Bronchial epithelial cell (primary cell): ENCODE results near the gene ADAM19. TPM values are rescaled to one million over a fixed set of nuclear protein-coding genes. Genes with fewer than 3 reads are reported as not detected.

Experiments
- DNase-seq: peaks from one replicate; pipeline ENCODE4 v3.0.0-alpha.2; 2010; ENCODE audit warnings: low read depth
- FAIRE-seq: peaks from 2 replicates; lab custom pipeline; 2011; peaks lifted over from hg19 to GRCh38; lab: Jason Lieb, UNC
- H3K27me3 ChIP-seq: 2 replicates; pipeline ENCODE4 v1.5.1; 2011; ENCODE audit warnings: low read length; ENCODE audit not compliant: control insufficient read depth, insufficient read depth
- H3K36me3 ChIP-seq: 2 replicates; pipeline ENCODE4 v1.5.1; 2011; ENCODE audit warnings: low read length; ENCODE audit not compliant: control insufficient read depth, insufficient read depth
- H3K4me3 ChIP-seq: 2 replicates; pipeline ENCODE4 v1.5.1; 2011; ENCODE audit warnings: mild to moderate bottlenecking, low read depth, low read length, control low read depth
- total RNA-seq: library from RNA; depleted of rRNA; stranded (reverse); fragments of >200 nt; gene quantifications from 2 replicates; pipeline ENCODE4 v1.2.1, GENCODE V29; 2014
- TF ChIP-seq, protein P1 (sequence below): IDR thresholded peaks from 2 replicates; pipeline ENCODE4 v1.5.1; 2011; ENCODE audit warnings: mild to moderate bottlenecking, moderate library complexity, low read length, control low read depth, inconsistent platforms; ENCODE audit not compliant: insufficient read depth, severe bottlenecking

Gene ADAM19
- total RNA-seq, 1 donor from 2014 or later, result 0.79 TPM

DNA sequence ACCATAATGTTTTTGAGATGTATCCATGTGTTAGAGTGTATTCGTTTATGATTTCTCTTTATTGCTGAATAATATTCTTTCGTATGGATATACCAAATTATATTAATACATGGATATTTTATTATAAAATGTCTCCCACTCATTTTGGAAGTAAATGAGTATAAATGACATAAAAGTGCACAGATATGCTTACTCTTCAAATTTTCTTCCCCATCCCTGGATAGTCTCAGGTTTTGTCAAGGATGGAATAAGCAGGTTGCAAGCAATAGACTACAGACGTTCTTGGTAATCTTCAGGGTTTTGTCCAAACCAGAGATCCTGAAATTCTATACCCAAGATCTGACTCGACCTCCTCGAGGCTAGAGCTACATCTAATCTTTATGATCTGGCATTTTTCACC is 64.9 kb downstream of the ADAM19 start:
- Histone ChIP-seq H3K27me3 (no peaks in the 10 kb centered on the region), H3K36me3 (no peaks in the 10 kb centered on the region), H3K4me3 (no peak overlapping the region)
- FAIRE-seq (no peak), DNase-seq (no peak)
- TF ChIP-seq, protein P1, sequence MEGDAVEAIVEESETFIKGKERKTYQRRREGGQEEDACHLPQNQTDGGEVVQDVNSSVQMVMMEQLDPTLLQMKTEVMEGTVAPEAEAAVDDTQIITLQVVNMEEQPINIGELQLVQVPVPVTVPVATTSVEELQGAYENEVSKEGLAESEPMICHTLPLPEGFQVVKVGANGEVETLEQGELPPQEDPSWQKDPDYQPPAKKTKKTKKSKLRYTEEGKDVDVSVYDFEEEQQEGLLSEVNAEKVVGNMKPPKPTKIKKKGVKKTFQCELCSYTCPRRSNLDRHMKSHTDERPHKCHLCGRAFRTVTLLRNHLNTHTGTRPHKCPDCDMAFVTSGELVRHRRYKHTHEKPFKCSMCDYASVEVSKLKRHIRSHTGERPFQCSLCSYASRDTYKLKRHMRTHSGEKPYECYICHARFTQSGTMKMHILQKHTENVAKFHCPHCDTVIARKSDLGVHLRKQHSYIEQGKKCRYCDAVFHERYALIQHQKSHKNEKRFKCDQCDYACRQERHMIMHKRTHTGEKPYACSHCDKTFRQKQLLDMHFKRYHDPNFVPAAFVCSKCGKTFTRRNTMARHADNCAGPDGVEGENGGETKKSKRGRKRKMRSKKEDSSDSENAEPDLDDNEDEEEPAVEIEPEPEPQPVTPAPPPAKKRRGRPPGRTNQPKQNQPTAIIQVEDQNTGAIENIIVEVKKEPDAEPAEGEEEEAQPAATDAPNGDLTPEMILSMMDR, result no peak

DNA sequence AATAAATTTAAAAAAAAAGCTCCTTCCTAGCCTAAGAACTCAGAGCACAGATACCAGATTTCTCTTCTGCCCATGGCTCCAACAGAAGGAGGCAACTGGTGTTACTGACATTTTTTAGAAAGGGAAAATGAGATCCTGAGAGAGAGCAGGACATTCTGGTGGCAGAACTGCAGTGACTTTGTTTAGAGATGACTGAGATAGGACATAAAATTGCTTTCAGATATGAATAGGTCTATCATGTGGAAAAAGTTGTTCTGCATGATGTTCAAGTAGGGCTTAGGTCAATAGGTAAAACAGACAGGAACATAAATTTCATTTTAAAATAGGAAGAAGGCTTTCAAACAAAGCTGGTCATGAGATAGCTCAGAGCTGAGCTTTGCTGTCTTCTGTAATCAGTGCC is 66.0 kb downstream of the ADAM19 start:
- no peaks in the 10 kb centered on the region for H3K27me3 ChIP-seq
- DNase-seq (no peak), FAIRE-seq (no peak)
- TF ChIP-seq, protein P1, result no peak
- no peaks in the 10 kb centered on the region for H3K36me3 ChIP-seq
- no peak overlapping the region for H3K4me3 ChIP-seq

DNA sequence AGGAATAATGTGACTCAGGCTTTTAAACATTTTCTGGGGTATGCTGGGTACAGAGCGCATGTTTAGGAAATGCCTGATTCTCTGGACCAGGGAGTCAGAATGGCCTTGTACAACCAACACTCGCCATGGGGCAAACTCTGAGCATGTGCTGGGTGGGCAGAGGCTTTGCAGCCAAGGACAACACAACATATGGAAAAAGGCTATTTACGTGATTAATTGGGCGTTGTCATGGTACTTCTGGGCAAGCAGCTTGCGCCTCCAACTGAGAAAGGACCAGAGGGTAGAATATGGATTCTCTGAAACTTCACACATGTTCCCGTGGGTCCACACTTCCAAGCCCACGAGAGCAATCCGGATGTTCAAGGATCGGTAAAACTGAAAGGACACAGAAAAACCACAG is 66.5 kb downstream of the ADAM19 start:
- TF ChIP-seq, protein P1, result no peak
- FAIRE-seq, result no peak
- DNase-seq, result no peak

DNA sequence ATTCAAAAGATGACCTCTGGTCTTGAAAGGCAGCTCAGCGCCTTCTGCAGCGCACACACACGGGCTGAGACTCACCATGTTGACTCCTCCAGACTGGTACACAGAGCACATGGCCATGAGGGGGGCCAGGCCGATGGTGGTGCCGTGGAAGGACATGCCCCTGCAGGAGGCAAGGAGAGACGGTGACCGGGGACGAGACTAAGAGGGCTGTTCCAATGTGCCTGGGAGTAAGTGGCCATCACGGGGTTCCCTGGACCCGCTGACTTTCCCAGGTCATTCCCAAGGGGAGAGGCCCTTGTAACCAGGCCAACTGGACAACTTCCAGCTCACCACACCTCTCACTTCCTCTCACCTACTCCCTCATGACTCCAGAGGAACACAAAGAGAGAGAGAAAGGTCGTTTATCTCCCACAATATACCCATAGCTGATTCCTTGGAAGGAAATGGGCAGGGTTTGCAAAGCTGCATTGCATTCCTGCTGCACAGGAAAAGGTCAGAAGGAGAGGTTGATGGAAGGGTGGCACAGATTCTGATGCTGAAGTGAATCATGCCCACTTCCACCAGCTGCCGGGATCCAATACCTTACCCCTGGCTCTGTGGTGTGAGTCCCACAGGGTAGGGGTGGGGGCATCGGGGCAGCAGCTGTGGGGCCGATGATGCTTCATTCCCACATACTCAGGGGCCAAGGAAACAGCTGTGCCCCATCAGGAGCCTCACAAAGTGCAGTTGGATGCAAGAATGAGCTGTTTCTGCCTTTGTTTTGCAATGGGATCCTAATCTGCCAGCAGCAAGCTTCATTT is 68.4 kb downstream of the ADAM19 start:
- H3K4me3 ChIP-seq, result no peak overlapping the region
- DNase-seq (peak; percentile 28), FAIRE-seq (no peak)
- no peaks in the 10 kb centered on the region for H3K27me3 ChIP-seq
- TF ChIP-seq, protein P1, result no peak
- no peaks in the 10 kb centered on the region for H3K36me3 ChIP-seq

More for the DNA sequence above, 66.5 kb downstream of the ADAM19 start:
- H3K4me3 ChIP-seq, result no peak overlapping the region
- H3K36me3 ChIP-seq, result no peaks in the 10 kb centered on the region
- H3K27me3 ChIP-seq, result no peaks in the 10 kb centered on the region

DNA sequence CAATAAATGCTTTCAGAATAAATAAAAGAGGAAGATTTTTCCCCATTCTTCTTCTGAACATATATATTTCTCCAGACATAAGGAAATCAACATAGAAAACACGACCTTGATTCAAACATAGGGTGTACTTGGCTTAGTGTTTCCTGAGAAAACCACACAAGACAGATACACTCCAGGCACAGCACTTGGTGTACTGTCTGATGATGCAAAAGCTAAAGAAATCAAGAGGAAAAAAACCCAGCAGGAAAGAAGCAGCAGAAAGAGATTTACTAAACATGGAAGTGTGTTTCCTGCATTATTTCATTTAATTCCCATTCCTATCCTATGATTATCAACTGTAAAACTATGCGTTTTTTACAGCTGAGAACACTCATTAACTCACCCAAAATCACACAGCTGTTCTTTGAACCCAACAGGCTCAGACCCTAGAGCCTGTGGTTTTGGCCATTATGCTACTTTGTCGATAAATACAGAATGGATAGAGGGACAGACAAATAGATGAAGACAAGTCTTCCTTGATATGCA is 69.4 kb downstream of the ADAM19 start:
- DNase-seq (no peak), FAIRE-seq (no peak)
- TF ChIP-seq, protein P1, result no peak
- H3K4me3 ChIP-seq, result no peak overlapping the region
- no peaks in the 10 kb centered on the region for H3K36me3 ChIP-seq
- no peaks in the 10 kb centered on the region for H3K27me3 ChIP-seq

DNA sequence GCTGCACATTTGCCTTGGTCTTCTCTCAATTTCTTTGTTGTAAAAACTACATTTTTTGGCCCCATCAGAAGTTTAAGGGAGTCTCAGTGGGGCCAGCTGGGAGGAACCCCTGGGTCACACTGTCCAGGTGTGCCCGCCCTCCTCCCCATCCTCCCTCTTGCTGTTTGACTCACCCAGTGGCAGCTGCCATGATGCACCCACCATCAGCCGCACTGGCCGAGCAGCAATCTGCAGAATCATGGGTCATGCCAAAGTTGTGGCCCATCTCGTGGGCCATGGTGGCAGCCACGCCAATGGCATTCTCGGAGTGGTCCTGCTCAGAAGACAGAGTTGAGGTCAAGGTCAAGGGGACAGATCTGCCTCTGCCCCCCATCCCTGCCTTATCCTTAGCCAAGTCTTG is 70.1 kb downstream of the ADAM19 start:
- DNase-seq (no peak), FAIRE-seq (no peak)
- Histone ChIP-seq H3K4me3 (no peak overlapping the region), H3K36me3 (no peaks in the 10 kb centered on the region), H3K27me3 (no peaks in the 10 kb centered on the region)
- TF ChIP-seq, protein P1, result no peak
